GM21423 (cell line): ENCODE measurements around the gene LRFN4.
A peak's percentile ranks its signal among the peaks of the same experiment; 100 is the strongest.

Experiments
- ATAC-seq: cut with Tn5 transposase; IDR thresholded peaks from one replicate; pipeline ENCODE4 v1.9.1; 2021; ENCODE audit warnings: mild to moderate bottlenecking, moderate library complexity; ENCODE audit not compliant: unreplicated experiment

The LRFN4 gene

GRCh38 chr11:66845143-66845875, 11.6 kb upstream of the LRFN4 start:
- ATAC-seq = no peak

DNA sequence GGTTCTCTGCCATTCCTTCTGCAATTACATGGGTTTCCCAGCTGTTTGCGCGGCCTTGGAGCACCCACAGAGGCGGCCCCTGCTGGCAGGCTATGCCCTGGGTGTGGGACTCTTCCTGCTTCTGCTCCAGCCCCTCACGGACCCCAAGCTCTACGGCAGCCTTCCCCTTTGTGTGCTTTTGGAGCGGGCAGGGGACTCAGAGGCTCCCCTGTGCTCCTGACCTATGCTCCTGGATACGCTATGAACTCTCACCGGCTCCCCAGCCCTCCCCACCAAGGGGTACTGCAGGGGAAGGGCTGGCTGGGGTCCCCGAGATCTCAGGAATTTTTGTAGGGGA, 11.0 kb upstream of the LRFN4 start:
- no peak for ATAC-seq

- no peak for ATAC-seq
Observed at GRCh38 chr11:66846671-66847091, 10.2 kb upstream of the LRFN4 start.

GRCh38 chr11:66847461-66848232, 9.2 kb upstream of the LRFN4 start:
- no peak for ATAC-seq

GRCh38 chr11:66848671-66849500, 8.0 kb upstream of the LRFN4 start:
- ATAC-seq = no peak

DNA sequence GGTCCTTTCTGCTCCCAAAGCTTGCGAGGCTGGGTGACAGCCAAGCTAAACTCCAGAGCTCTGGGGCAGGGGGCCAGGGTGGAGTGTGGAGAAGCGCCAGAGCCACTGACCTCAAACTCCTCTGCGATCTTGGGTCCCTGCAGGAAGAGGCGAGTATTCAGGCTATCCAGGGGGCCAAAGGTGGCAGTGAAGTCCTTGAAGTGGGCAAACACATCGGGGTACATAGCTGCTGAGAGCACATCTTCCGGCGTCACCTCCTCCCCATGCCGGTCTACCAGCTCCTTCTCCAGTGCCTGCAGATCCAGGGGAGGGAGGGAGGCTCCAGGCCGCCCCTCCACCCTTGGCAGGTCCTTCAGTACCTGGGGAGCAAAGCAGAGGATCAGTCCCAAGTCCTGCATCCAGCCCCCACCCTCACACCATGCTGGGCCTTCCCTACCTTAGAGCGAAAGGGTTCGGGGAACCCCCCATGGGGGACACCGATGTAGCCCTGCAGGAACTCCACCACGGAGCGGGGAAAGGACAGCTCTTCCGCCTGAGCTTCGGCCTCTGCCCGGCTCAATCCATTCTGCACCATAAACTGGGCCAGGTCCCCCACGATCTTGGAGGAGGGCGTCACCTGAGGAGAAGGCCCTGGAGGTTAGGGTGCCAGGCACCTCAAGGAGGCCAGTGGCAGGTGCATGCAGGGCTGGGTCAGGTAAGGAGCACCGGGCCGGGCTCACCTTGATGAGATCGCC, 7.2 kb upstream of the LRFN4 start:
- no peak for ATAC-seq

DNA sequence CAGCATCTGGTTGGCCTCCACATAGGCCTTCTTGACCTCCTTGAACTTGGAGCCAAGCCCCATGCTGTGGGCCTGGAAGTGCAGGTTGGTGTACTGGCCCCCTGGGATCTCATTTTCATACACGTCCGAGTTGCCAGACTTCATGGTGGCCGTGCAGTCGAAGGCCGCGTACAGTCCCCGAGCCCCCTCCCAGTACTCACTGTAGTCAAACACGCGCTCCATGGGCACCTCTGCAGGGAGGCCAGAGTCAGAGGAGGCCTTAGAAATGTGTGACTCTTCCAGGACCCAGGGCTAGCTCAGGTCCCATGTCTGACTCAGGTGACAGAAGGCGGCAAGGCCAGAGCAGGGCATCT, 6.7 kb upstream of the LRFN4 start:
- ATAC-seq = no peak

DNA sequence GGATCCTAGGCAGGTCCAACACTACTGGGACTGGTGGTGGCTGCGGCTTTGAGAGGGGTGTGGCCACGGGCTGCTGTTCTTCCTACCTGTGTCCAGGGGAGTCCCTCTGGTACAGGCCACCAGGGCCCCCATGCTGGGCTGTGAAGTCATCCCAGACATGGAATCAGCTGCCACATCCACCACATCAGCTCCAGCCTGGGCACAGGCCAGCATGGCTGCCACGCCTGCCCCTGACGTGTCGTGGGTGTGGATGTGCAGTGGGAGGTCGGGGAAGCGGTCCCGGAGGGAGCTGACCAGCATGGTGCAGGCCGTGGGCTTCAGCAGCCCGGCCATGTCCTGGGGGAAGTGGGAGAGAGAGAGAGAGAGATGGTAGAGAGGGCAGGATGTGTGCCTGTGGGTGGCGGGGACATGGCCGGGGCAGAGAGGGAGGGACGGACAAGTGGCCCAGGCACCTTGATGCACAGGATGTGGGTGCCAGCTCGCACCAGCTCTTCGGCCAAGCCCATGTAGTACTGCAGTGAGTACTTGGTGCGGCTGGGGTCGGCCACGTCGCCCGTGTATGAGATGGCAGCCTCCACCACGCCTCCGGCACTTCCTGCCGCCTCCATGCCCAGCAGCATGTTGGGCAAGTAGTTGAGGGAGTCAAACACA, 6.2 kb upstream of the LRFN4 start:
- no peak for ATAC-seq

- ATAC-seq = no peak
Observed at GRCh38 chr11:66851239-66851596, 5.6 kb upstream of the LRFN4 start.

GRCh38 chr11:66851698-66852465, 5.0 kb upstream of the LRFN4 start:
- no peak for ATAC-seq

GRCh38 chr11:66852466-66853241, 4.2 kb upstream of the LRFN4 start:
- no peak for ATAC-seq

DNA sequence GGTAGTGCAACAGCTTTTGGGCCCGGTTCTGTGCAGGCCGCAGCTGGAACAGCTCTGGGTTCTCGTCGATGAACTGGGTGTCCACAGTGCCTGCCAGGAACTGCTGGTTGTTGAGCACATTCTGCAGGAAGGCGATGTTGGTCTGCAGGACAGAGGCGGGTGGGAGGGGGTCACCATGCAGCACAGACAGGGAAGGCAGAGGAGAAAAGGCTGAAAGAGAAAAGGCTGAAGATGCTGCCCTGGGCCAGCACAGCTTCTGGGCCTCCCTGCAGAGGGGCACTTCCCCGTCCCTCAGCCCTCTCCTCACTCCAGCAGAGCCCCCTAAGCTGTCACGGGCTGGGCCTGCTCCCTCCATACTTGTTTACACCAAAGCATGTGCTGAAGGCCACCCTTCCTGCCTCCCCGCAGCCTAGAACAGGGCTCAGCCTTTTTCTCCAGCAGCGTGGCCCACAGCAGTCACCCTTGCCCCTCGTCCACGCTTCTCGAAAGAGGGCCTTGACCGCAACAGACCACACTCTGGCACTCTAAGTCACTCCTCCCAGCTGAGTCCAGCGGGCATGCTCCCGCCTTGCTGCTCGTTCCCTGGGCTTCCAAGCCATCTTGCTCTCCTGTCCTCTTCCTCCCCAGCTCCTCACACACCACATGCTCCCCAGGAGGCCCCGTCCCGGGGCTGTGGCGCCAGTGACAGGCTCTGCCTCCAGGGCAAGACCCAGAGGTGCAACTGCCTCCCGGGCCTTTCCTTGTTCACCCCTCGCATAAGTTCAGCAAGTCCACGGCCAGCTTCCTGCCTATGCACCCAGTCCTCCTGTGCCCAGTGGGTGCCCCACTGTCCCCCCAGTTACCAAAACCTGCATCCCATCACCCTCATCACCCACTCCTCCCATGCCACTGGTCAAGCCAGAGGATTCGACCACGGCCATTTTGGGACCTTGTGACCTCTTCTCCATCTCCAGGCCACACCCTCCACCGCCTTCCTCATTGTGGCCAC, 3.3 kb upstream of the LRFN4 start:
- ATAC-seq = no peak

- ATAC-seq = no peak
Observed at GRCh38 chr11:66854231-66854661, 2.6 kb upstream of the LRFN4 start.

GRCh38 chr11:66854729-66855211, 2.1 kb upstream of the LRFN4 start:
- no peak for ATAC-seq

GRCh38 chr11:66855574-66856495, 1.0 kb upstream of the LRFN4 start:
- ATAC-seq = peak; percentile 65

GRCh38 chr11:66857234-66857926, 516 bp downstream of the LRFN4 start:
- ATAC-seq = no peak
